VCaP (cell line): ENCODE measurements around the gene OAF.

Experiments
- H3K27ac ChIP-seq: fragments of 450-650 bp; 2 replicates; pipeline ENCODE4 v1.5.1; 2017
- CTCF ChIP-seq: fragments of 450-650 bp; conservative IDR thresholded peaks from 2 replicates; pipeline ENCODE4 v1.5.1; 2017; ENCODE audit warnings: mild to moderate bottlenecking, moderate library complexity

OAF gene

GRCh38 chr11:120254788-120255518 lies 44.1 kb downstream of the OAF start:
- no peak for TF ChIP-seq CTCF
- no peak overlapping the region for H3K27ac ChIP-seq

GRCh38 chr11:120255519-120255866 lies 44.7 kb downstream of the OAF start:
- no peak overlapping the region for H3K27ac ChIP-seq
- no peak for TF ChIP-seq CTCF

DNA sequence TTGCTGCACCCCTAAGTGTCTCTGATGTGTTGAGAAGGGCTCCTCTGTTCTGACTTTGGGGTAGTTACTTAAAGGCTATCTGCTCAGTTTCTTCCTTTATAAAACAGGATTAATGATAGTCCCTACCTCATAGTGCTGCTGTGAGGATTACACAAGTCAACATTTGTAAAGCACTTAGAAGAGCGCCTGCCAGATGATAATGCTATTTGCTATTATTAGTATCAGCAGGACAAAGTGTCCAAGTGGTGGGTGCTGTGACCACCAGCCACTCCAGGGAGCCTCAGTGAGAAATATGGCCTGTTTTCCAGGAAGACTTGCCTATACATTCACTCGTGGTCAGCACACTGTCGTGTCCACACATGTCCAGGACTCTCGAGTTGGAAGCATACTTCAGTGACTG lies 45.3 kb downstream of the OAF start:
- H3K27ac ChIP-seq: no peak overlapping the region
- TF ChIP-seq CTCF: no peak

DNA sequence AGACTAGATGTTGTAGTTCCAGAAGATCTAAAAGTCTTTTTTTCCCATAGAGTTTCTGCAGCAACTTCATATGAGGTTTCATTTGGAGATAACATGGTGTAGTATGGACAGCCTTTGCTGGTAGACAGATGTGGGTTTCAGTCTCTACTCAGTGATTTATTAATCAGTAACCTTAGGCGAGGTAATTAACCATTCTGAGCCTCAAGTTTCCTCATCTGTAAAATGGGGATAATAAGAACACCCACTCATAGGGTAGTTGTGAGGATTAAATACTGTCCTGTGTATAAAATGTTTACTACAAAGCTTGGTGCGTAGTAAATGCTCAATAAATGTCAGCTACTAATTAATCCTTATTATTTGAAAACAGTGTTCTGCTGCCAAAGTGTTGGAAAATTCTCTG lies 45.9 kb downstream of the OAF start:
- no peak overlapping the region for H3K27ac ChIP-seq
- TF ChIP-seq CTCF: no peak

- TF ChIP-seq CTCF: no peak
- H3K27ac ChIP-seq: no peak overlapping the region
Observed at GRCh38 chr11:120257346-120257745, 46.5 kb downstream of the OAF start.

GRCh38 chr11:120258661-120259060 lies 47.8 kb downstream of the OAF start:
- no peak for TF ChIP-seq CTCF
- no peak overlapping the region for H3K27ac ChIP-seq

DNA sequence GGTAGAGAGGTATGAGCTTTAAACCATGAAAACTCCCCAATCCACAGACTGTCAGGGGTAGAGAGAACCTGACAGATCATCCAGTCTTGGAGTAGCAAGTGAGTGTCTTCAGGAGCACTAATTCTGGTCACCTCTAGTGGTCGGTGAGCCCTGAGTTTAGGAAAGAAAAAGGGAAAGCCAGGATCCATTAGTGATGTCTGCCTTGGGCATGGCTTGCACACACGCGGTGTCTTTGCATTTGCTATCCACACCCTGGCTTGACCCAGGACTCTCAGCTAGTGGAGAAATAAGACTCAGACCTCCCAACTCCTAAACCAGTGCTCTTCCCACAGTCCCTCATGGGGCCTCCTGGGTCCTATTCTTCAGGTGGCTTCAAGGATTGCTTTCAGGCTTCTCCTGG lies 48.4 kb downstream of the OAF start:
- H3K27ac ChIP-seq: no peak overlapping the region
- no peak for TF ChIP-seq CTCF
